NCI-H1048 (cell line): Measurements from ENCODE around the gene ZSCAN32.

Experiments used
- DNase-seq: peaks from one replicate; lab custom pipeline; 2025; lab: John Stamatoyannopoulos, UW

ZSCAN32 gene

DNA sequence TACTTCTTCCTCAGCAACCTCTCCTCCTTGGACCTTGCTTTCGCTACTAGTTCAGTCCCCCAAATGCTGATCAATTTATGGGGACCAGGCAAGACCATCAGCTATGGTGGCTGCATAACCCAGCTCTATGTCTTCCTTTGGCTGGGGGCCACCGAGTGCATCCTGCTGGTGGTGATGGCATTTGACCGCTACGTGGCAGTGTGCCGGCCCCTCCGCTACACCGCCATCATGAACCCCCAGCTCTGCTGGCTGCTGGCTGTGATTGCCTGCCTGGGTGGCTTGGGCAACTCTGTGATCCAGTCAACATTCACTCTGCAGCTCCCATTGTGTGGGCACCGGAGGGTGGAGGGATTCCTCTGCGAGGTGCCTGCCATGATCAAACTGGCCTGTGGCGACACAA, 44.7 kb downstream of the ZSCAN32 start:
- no peak for DNase-seq

DNA sequence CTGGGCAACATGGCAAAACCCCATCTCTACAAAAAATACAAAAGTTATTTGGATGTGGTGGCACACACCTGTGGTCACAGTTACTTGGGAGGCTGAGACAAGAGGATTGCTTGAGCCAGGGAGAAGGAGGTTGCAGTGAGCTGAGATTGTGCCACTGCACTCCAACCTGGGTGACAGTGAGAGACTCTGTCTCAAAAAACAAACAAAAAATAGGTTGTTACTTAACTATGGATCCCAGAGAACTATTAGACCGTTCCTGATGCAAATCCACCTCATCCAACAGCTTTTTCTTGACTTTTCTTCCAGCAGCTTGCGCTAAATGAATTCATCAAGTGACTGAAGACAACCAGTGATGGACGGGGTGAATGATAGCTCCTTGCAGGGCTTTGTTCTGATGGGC, 45.2 kb downstream of the ZSCAN32 start, which contains the start of gene OR2C1:
Gene OR2C1 (plus strand): TSS at position 301 of the 400 bp plus-strand sequence. CDS start 52 bp downstream, at position 353.
- no peak for DNase-seq

DNA sequence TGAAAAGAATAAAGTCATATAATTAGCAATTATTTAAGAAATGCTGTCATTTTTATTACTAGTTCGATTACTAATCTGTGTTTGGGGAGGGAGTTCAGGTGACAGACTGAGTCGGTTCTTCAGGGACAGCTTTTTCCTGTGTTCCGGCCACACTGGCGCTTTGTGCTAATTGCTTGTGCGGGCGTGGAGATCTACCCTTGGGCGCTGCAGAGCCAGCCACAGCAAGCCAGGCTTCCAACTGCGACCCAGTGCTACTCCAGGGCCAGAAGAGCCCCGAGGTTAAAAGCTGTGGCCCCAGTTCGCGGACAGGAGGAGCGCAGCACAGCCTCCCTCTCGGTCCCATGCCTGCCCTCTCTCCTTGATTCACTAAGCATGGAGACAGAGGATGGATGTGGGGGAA, 51.6 kb downstream of the ZSCAN32 start:
- DNase-seq: no peak

DNA sequence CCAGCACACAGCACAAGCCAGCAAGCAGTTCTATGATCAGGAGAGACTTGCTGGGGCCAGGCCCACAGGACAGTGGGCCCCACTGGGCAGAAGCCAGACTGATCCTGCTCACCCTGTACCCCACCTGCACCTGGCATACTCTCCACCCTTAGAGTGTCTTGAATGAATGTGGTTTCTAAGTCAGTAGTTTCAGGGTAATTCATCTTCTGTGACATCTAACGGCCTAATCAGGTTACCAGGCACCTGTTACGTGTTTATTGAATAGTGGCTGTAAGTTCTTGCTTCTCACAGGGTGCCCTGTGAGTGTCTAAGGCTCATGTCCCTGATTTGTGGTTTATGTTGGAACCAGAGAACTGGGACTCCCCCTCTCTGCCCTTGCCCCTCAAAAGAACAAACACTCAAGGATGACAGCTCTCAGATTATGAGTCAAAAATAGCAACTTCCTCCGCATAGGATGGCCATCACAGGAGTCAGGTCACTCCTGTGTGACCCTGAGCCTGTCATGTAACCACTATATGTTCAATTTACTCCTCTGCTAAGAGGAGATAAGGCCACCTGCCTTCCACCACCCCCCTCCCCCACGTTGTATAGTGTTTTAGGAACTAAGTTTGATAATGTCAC, 52.1 kb downstream of the ZSCAN32 start:
- DNase-seq: no peak

DNA sequence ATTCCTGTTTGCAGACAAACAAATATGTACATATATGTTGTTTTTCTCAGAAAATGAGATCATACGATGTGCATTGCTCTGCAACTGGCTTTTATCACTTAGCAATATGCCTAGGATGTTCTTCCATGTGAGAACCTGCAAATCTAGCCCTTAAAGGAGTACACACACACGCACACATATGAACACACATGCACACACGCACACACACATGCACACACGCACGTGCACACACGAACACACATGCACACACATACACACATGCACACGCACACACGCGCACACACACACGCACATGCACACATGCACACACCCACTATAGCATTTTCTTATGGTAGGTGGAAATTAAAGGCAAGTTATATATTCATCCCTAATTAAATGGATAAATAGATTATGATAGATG, 53.2 kb downstream of the ZSCAN32 start:
- DNase-seq: no peak

DNA sequence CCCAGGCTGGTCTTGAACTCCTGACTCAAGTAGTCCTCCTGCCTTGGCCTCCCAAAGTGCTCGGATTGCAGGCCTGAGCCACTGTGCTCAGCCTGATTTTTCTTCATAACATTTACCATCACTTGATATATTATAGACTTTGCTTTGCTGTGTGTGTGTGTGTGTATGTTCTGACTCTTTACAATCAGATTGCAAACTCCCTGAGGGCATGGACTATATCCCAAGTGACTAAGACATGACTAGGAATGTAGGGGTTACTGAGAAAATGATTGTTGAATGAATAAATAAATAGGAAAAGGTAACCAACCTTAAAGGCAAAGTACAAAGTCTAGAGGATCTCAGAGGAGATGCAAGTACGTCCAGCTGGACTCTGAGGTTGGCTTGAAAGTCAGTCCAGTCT, 54.8 kb downstream of the ZSCAN32 start:
- DNase-seq: no peak
